Measurements from ENCODE around the gene SECISBP2.

SECISBP2 gene

GRCh38 chr9:89383721-89384300, 65.5 kb downstream of the SECISBP2 start:
- DNase-seq, result no peak

DNA sequence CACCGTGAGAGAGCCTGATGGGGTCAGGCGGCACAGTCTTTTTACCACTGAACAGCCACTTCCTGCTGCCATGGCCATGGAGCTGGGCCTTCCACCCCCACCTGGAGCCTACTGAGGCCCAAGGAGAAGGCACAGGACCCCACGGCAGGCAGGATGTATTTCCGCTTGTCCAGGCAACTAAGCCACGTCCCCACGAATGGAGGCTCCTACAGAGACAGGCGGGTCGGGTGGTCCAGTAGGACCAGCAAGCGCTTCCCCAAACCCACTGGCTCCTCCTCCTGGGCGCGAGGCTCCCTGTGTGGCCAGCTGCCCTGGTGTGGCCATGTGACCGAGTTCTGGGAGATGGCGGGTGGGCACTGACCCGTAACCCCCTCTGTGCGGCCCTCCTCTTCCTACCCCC, 66.5 kb downstream of the SECISBP2 start:
- DNase-seq, result no peak

DNA sequence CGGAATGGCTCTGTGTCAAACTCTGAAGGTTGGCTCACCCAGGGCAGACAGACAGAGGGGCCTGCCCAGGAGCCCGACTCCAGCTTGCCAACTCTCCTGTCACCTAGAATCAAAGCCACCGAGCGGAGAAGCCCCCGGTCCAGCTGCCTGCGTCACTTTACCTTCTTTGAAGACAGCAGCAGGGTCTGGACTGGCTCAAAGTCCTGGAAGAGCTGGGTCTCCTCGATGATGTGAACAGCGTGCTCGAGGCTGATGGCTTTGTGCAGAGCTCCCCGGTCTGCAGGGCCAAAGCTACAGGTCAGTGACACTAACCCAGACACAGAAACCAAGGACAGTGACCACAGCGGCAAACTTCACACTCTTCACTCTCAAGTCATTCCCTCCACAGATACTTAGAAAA, 67.9 kb downstream of the SECISBP2 start:
- no peak for DNase-seq

DNA sequence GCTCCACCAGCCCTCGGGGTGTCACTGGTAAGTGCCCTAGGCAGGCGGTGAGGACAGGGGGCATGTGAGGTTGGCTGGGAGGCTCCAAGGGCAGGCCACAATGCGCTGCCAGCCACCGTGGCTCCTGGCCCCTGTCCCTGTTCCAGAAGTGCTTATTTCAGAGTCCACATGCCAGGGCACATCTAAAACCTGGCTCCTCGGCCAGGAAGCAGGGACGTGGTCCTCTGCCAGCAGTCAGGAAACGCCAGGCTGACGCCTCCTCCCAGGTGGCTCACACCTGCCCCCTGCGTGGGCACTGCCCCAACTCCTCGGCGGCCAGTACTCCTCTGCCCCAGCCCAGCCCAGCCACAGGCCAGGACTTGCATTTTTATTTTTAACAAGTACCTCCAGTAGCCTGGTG, 68.5 kb downstream of the SECISBP2 start:
- no peak for DNase-seq

GRCh38 chr9:89387197-89387849, 69.0 kb downstream of the SECISBP2 start:
- DNase-seq, result no peak

- peak; percentile 86 for DNase-seq
Observed at GRCh38 chr9:89388084-89388867, 70.0 kb downstream of the SECISBP2 start.

DNA sequence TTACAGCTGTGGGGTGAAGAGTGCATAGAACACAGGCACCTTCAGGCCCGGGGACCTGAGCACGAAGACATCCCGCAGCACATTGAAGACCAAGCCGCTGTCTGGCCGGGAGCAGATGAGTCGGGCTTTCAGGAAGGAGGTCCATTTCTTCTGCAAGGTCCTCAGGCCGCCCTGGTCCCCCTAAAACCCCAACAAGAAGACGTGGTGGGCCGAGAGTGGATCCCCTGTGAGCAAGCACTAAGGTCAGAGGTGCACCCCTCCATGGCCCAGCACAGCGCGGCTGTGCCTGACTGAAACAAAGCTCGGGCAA, 70.5 kb downstream of the SECISBP2 start:
- DNase-seq, result no peak

GRCh38 chr9:89390068-89390555, 71.8 kb downstream of the SECISBP2 start:
- DNase-seq, result no peak

DNA sequence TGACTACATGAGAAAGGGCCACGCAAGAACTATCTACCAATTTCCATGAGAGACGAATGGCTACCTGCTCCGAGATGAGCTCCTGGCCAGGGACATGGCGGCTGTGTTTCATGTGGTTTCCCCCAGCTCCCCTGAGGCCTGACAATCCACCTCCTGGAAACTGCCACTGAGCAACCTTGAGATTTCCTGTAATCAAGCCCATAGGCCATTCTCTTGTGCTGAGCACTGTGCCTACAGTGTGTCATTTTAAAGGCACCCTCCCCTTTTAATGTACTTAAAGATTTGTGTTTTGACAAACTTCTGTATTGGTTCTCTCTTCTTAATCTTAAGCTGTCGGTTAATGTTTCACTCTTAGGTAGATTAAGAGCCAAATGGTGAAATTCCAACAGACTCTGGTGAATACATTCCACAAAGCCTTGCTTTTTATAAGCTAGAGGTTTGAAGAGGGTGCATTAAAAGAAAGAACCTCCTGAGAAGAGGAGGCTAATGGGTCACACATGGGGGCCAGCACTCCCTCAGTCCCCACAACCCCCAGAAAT, 72.3 kb downstream of the SECISBP2 start:
- DNase-seq, result no peak

- no peak for DNase-seq
Observed at GRCh38 chr9:89391585-89391984, 73.3 kb downstream of the SECISBP2 start.

GRCh38 chr9:89394412-89394811, 76.1 kb downstream of the SECISBP2 start:
- no peak for DNase-seq

- DNase-seq, result no peak
Observed at GRCh38 chr9:89395931-89396710, 77.8 kb downstream of the SECISBP2 start.

GRCh38 chr9:89397471-89397870, 79.2 kb downstream of the SECISBP2 start:
- DNase-seq, result no peak

GRCh38 chr9:89398621-89399020, 80.3 kb downstream of the SECISBP2 start:
- no peak for DNase-seq

DNA sequence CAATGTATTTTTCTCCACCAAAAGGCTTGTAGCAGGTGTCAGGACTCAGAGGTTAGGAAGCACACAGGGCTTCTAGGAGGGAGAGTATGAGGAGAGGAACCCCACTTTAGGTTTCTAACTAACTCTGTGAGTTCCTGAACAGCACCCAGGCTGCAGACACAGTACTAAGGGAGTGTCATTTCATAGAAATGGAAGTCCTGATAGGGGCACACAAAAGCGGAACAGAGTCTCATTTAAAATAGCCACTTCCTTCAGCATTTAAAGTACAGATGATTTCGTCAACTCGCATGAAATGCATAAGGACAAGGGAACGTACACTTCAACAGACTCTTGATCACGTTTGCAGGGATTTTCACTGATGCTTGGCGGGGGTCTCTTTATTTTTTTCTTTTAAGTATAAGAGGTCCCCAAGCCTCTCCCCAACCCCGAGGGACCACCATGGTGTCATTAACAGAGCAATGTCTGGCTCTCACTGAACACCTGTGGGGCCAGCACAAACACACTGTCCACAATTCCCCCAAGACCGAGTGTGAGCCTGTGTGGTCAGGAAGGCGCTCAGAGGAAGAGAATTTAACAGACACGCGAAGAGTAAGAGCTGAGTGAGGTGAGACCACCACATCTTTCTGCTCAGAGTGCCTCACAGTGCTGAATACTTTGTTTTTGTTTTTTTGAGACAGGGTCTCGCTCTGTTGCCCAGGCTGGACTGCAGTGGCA, 82.3 kb downstream of the SECISBP2 start:
- DNase-seq, result peak; percentile 81

DNA sequence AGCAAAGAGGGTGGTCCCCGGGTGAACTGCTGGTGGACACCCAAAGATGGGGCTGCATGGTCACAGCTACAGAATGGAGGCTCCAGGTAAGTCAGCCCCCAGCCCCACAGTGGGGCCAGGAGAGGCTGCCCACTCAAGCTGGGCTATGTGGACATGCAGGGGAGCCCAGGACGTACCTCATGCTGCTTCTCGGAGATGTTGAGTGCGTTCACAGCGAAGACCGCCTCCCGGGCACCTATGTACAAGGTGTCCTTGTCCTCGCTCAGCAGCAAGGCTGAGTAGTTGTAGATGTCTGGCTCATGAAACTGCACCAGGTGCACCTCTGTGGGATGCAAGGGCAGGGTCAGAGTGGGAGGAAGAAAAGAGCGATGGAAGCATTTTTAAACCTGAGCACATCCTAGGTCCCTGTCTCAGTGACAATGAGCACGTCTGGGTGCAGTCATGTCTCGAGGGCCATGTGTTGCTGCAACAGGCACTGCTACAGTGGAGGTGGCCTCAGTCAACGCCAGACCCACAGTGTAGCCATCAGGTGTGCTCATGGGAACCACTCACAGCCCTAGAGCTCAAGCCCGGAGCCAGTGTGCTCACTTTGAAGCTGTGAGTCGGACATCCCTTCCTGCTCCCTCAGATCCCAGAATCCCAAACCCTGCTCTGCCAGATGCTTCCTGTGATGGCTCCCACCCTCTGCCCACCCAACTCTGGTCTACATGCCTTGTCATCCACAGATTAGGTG, 84.6 kb downstream of the SECISBP2 start:
- no peak for DNase-seq

- no peak for DNase-seq
Observed at GRCh38 chr9:89404074-89404473, 85.8 kb downstream of the SECISBP2 start.

DNA sequence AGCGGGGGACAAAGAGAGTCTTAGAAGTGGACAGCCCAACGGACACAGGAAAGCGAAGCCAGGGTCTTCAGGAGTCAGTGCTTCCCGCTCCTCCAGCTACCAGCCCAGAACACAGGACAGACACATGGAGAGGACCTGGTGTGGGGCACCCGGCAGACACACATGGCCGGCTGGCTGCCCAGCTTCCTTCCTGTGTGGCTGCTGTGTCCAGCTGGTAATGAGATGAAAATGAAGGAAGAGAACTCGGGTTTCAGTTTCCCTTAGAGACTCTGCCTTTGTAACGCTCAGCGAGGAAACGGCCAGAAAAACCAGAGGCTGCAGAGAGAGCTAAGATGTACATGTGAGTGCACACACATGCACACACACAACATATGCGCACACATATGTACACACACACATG, 87.5 kb downstream of the SECISBP2 start:
- no peak for DNase-seq

- DNase-seq, result no peak
Observed at GRCh38 chr9:89407070-89407469, 88.8 kb downstream of the SECISBP2 start.

- no peak for DNase-seq
Observed at GRCh38 chr9:89408628-89409101, 90.4 kb downstream of the SECISBP2 start.
